B cell (primary cell): ENCODE results near the gene PGLYRP2. TPM values are rescaled to one million over a fixed set of nuclear protein-coding genes. Genes with fewer than 3 reads are reported as not detected.

Source experiments
- ATAC-seq: fragments of 200-7000 bp; cut with Tn5 transposase; one replicate; pipeline ENCODE4 v1.10.0; 2021; ENCODE audit warnings: low read depth, mild to moderate bottlenecking, moderate number of reproducible peaks, moderate library complexity
- CTCF ChIA-PET: fragments of 350-600 bp; sonication (Branson Sonifier 250); formaldehyde crosslinking; loops from one replicate; lab custom pipeline; 2021; ENCODE audit warnings: antibody characterized with exemption, inconsistent platforms; lab: Charles Lee
- POLR2A ChIA-PET: fragments of 350-600 bp; sonication (Branson Sonifier 250); formaldehyde crosslinking; loops from one replicate; lab custom pipeline; 2021; ENCODE audit warnings: antibody characterized with exemption; lab: Charles Lee
- DNase-seq: peaks from one replicate; pipeline ENCODE4 v3.0.0; 2013
- H2AFZ ChIP-seq: 2 replicates; pipeline ENCODE4 v1.6.1; 2012; ENCODE audit warnings: mild to moderate bottlenecking, low read depth, low read length; ENCODE audit not compliant: insufficient read depth, poor library complexity, severe bottlenecking
- H3K27ac ChIP-seq, 2 donors: 1 replicate in 1 of 2; 2 replicates in 1 of 2; pipeline ENCODE4 v1.5.1; 2012 to 2013; ENCODE audit warnings: low read length in 2 of 2, mild to moderate bottlenecking in 2 of 2, moderate library complexity in 1 of 2
- H3K27me3 ChIP-seq, 4 experiments: fragments of 200-600 bp in 1 of 4; sonication (generic) in 1 of 4; replicated peaks in 1 of 4; 1 replicate in 2 of 4; 2 replicates in 2 of 4; pipeline versions ENCODE4 v1.6.1 to v1.7.0; 2013 to 2016; ENCODE audit warnings: low read length in 3 of 4, mild to moderate bottlenecking in 2 of 4, mixed read lengths in 1 of 4, moderate library complexity in 1 of 4; ENCODE audit not compliant: insufficient read depth in 4 of 4, control insufficient read depth in 3 of 4; ENCODE audit errors: control extremely low read depth in 1 of 4
- H3K36me3 ChIP-seq, 2 experiments: replicated peaks in 1 of 2; 1 replicate in 1 of 2; 2 replicates in 1 of 2; pipeline versions ENCODE4 v1.6.1 to v1.7.1; 2013; ENCODE audit warnings: low read length in 1 of 2; ENCODE audit not compliant: insufficient read depth in 2 of 2, control insufficient read depth in 1 of 2; ENCODE audit errors: control extremely low read depth in 1 of 2, extremely low read depth in 1 of 2
- H3K4me1 ChIP-seq, 2 donors: fragments of 200-600 bp in 1 of 2; sonication (generic) in 1 of 2; 1 replicate in 1 of 2; 2 replicates in 1 of 2; pipeline versions ENCODE4 v1.5.1 to v1.6.1; 2013 to 2017; ENCODE audit warnings: low read length in 2 of 2; ENCODE audit not compliant: control insufficient read depth in 2 of 2, insufficient read depth in 2 of 2
- H3K4me2 ChIP-seq: replicated peaks from 2 replicates; pipeline ENCODE3; 2012; ENCODE audit warnings: mild to moderate bottlenecking, low read depth, low read length; ENCODE audit not compliant: poor library complexity, severe bottlenecking
- H3K4me3 ChIP-seq, 5 experiments: fragments of 200-600 bp in 1 of 5; sonication (generic) in 1 of 5; 1 replicate in 3 of 5; 2 replicates in 2 of 5; pipeline versions ENCODE4 v1.5.1 to v1.7.0; 2011 to 2016; ENCODE audit warnings: low read length in 4 of 5, mild to moderate bottlenecking in 4 of 5, low read depth in 2 of 5, control low read depth in 1 of 5, moderate library complexity in 1 of 5; ENCODE audit not compliant: insufficient read depth in 1 of 5; ENCODE audit errors: control extremely low read depth in 1 of 5, extremely low read depth in 1 of 5
- H3K79me2 ChIP-seq: fragments of 200-600 bp; sonication (generic); one replicate; pipeline ENCODE4 v1.6.0; 2016; ENCODE audit warnings: low read length; ENCODE audit not compliant: control insufficient read depth, insufficient read depth
- H3K9ac ChIP-seq: fragments of 200-600 bp; sonication (generic); 2 replicates; pipeline ENCODE4 v1.6.1; 2017; ENCODE audit warnings: mild to moderate bottlenecking, low read length, moderate library complexity
- H3K9me3 ChIP-seq, 3 donors: one replicate each; pipeline versions ENCODE4 v1.6.1 to v1.7.1; 2013; ENCODE audit warnings: low read length in 2 of 3; ENCODE audit not compliant: control insufficient read depth in 2 of 3, insufficient read depth in 1 of 3; ENCODE audit errors: control extremely low read depth in 1 of 3
- H4K20me1 ChIP-seq: 2 replicates; pipeline ENCODE4 v1.6.0; 2012; ENCODE audit warnings: mild to moderate bottlenecking, low read length; ENCODE audit not compliant: insufficient read depth, control insufficient read depth, poor library complexity, severe bottlenecking
- H3K27ac Mint-ChIP-seq: one replicate; pipeline ENCODE4 v1.8.0; 2021; ENCODE audit warnings: mixed read lengths
- H3K27me3 Mint-ChIP-seq: one replicate; pipeline ENCODE4 v1.8.0; 2021; ENCODE audit warnings: mixed read lengths
- H3K4me1 Mint-ChIP-seq: one replicate; pipeline ENCODE4 v1.8.0; 2021; ENCODE audit warnings: mixed read lengths
- H3K4me3 Mint-ChIP-seq: one replicate; pipeline ENCODE4 v1.8.0; 2021; ENCODE audit warnings: mixed read lengths
- H3K9me3 Mint-ChIP-seq: one replicate; pipeline ENCODE4 v1.8.0; 2022; ENCODE audit warnings: mixed read lengths; ENCODE audit not compliant: insufficient read depth
- CTCF ChIP-seq: fragments of 200-600 bp; IDR thresholded peaks from one replicate; pipeline ENCODE4 v1.8.0; 2022; ENCODE audit warnings: antibody characterized with exemption, mild to moderate bottlenecking
- EZH2 ChIP-seq: IDR thresholded peaks from 2 replicates; pipeline ENCODE4 v1.6.1; 2012; ENCODE audit warnings: borderline replicate concordance, low read depth, mild to moderate bottlenecking, moderate library complexity, low read length; ENCODE audit not compliant: insufficient read depth, poor library complexity, severe bottlenecking
- WGBS: methylation state at CpG from one replicate; pipeline ENCODE4 v1.1.5; 2013; ENCODE audit warnings: missing lambda C conversion rate; ENCODE audit not compliant: insufficient coverage; 5-methylcytosine and 5-hydroxymethylcytosine counted together
- intact Hi-C: fragments of 100-400 bp; cut with micrococcal nuclease; formaldehyde crosslinking; loops from one replicate; pipeline ENCODE4 v1.10.0; 2022
- polyA plus RNA-seq: library from polyadenylated mRNA; depleted of rRNA; stranded (reverse); fragments of >200 nt; gene quantifications from 2 replicates; pipeline ENCODE4 v1.2.3, GENCODE V29; 2012
- total RNA-seq, 2 donors: library from RNA; stranded (reverse); fragments of 120-200 nt in 1 of 2; gene quantifications; 1 replicate in 1 of 2; 2 replicates in 1 of 2; pipeline versions ENCODE4 v1.2.3 to v1.2.4, GENCODE V29; 2013 to 2022

Gene PGLYRP2
- total and polyA plus RNA-seq, 2 donors (not counting 1 experiment from before 2014, with no cell fraction given): not detected

- intact Hi-C loops: no loop called here
- H4K20me1 ChIP-seq: no peaks in the 10 kb centered on the region
- TF ChIP-seq EZH2 (no peak), CTCF (no peak)
- H3K9ac ChIP-seq: no peak overlapping the region
- no peak overlapping the region for H3K4me3 ChIP-seq
- H3K79me2 ChIP-seq: no peaks in the 10 kb centered on the region
- ChIA-PET POLR2A (no interaction called here), CTCF (interaction anchor here (1.8 kb wide), 1 partner anchor 106 kb away, joined by 4 read pairs; the partner anchor contains the start of gene AKAP8L)
- Mint-ChIP-seq H3K27me3 (peaks cover 32% of the 10 kb centered on the region), H3K27ac (no peak overlapping the region), H3K4me1 (no peaks in the 10 kb centered on the region), H3K9me3 (peaks cover 4% of the 10 kb centered on the region), H3K4me3 (no peak overlapping the region)
- H3K4me2 ChIP-seq: no peak overlapping the region
- no peaks in the 10 kb centered on the region for H3K36me3 ChIP-seq
- peaks cover 0 to 19% (median 7%) of the 10 kb centered on the region in 3 donors for H3K9me3 ChIP-seq
- no peak overlapping the region for H3K27ac ChIP-seq
- H3K27me3 ChIP-seq: peaks cover 0 to 18% (median 0%) of the 10 kb centered on the region in 4 experiments
- DNase-seq (no peak), ATAC-seq (no peak)
- no peak overlapping the region for H2AFZ ChIP-seq
- no peaks in the 10 kb centered on the region for H3K4me1 ChIP-seq
- WGBS: 90% methylated on average over 15 of the region's 15 CpGs
Observed at GRCh38 chr19:15525291-15525690, 46.0 kb upstream of the PGLYRP2 start.

- Histone ChIP-seq H3K4me3 (no peak overlapping the region), H2AFZ (no peak overlapping the region), H3K27me3 (peaks cover 0 to 13% (median 0%) of the 10 kb centered on the region in 4 experiments), H3K4me2 (no peak overlapping the region), H3K27ac (no peak overlapping the region), H4K20me1 (no peaks in the 10 kb centered on the region), H3K9me3 (peaks cover 0 to 14% (median 2%) of the 10 kb centered on the region in 3 donors), H3K9ac (no peak overlapping the region), H3K79me2 (no peaks in the 10 kb centered on the region), H3K4me1 (no peaks in the 10 kb centered on the region), H3K36me3 (no peaks in the 10 kb centered on the region)
- POLR2A ChIA-PET: no interaction called here
- CTCF ChIA-PET: interaction anchor here (1.8 kb wide), 1 partner anchor 106 kb away, joined by 4 read pairs; the partner anchor contains the start of gene AKAP8L
- peaks cover 2% of the 10 kb centered on the region for H3K9me3 Mint-ChIP-seq
- no peak for TF ChIP-seq EZH2
- TF ChIP-seq CTCF: no peak
- no peak overlapping the region for H3K27ac Mint-ChIP-seq
- DNase-seq: no peak
- ATAC-seq: no peak
- no peaks in the 10 kb centered on the region for H3K4me1 Mint-ChIP-seq
- 100% methylated on average over 4 of the region's 5 CpGs for WGBS
- peaks cover 33% of the 10 kb centered on the region for H3K27me3 Mint-ChIP-seq
- intact Hi-C loops: no loop called here
- H3K4me3 Mint-ChIP-seq: no peak overlapping the region
Observed at GRCh38 chr19:15524781-15525180, 45.5 kb upstream of the PGLYRP2 start.
